Measurements from ENCODE around the gene EXOC3L1. TPM values are rescaled to one million over a fixed set of nuclear protein-coding genes. Genes with fewer than 3 reads are reported as not detected.

The EXOC3L1 gene
- total and polyA plus RNA-seq, 2 donors (not counting 1 experiment from before 2014, with no cell fraction given), result 0.09 to 0.33 TPM

GRCh38 chr16:67215706-67216105 lies 25.8 kb upstream of the EXOC3L1 start:
- no peaks in the 10 kb centered on the region for H4K20me1 ChIP-seq (ENCODE audit: control insufficient read depth, extremely low read depth, insufficient read depth, low read length)
- H3K4me1 ChIP-seq (ENCODE audit: control insufficient read depth, extremely low read depth, insufficient read depth, low read length), result peaks cover 6% of the 10 kb centered on the region
- no peaks in the 10 kb centered on the region for H3K36me3 ChIP-seq (ENCODE audit: control insufficient read depth, insufficient read depth, low read length)
- H3K27ac ChIP-seq (ENCODE audit: insufficient read depth, low read length), result no peak overlapping the region
- DNase-seq (ENCODE audit: low read depth in 2 of 2), result no peak
- no peak overlapping the region for H3K4me3 ChIP-seq (replicated peaks in 1 of 4; ENCODE audit: control extremely low read depth in 1 of 4, insufficient read depth in 1 of 4, low read depth in 3 of 4, low read length in 4 of 4)
- no peak overlapping the region for H2AFZ ChIP-seq (ENCODE audit: low read length)
- no peak overlapping the region for H3K9ac ChIP-seq (ENCODE audit: insufficient read depth, low read length)
- no peaks in the 10 kb centered on the region for H3K9me3 ChIP-seq (ENCODE audit: control insufficient read depth, insufficient read depth, low read depth, low read length)
- H3K4me2 ChIP-seq (ENCODE audit: extremely low read depth, insufficient read depth, low read length), result no peak overlapping the region
- TF ChIP-seq EZH2 (IDR thresholded peaks at IDR 0.05; ENCODE audit: low read length, missing control alignments), result no peak
- no peak for TF ChIP-seq CTCF (conservative IDR thresholded peaks at IDR 0.05 in 1 of 2, IDR thresholded peaks at IDR 0.05 in 1 of 2; ENCODE audit: low read depth in 1 of 2, low read length in 2 of 2)
- no peaks in the 10 kb centered on the region for H3K27me3 ChIP-seq (ENCODE audit: control insufficient read depth, insufficient read depth, low read length)
- no peaks in the 10 kb centered on the region for H3K79me2 ChIP-seq (ENCODE audit: control insufficient read depth, insufficient read depth, low read length)

DNA sequence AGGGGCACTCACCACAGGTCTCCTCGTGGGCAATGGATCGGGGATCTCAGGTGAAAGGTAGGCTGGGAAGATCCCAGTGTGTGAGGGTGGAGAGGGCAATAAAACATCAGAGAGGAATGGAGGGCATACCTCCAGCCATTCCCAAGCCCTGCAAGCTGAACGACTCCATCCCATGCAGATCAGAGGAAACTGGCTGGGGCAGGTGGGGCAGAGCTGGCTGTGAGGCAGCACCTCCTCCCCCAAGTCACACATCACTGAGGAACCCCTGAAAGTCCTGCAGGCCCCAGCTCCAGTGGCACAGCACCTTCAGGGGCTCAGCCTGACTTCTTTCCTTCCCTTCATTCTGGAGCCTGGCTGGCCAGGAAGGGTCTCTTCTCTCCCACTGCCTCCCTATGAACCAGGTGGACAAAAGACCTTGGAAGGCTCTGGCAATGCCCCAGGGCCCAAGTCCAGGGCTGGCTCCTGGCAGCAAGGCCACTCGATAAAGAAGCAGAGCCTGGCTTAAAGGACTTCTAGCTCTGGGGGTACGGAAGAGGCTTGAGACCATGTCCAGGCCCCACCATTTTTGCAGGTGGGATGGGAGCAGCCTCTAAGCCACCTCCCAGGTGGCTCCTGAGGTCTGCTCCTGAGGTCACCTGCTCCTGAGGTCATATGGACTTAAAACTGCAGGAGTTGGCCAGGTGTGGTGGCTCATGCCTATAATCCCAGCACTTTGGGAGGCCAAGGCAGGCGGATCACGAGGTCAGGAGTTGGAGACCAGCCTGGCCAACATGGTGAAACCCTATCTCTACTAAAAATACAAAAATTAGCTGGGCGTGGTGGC lies 23.5 kb upstream of the EXOC3L1 start:
- H4K20me1 ChIP-seq (ENCODE audit: control insufficient read depth, extremely low read depth, insufficient read depth, low read length), result no peaks in the 10 kb centered on the region
- no peaks in the 10 kb centered on the region for H3K79me2 ChIP-seq (ENCODE audit: control insufficient read depth, insufficient read depth, low read length)
- H3K9ac ChIP-seq (ENCODE audit: insufficient read depth, low read length), result no peak overlapping the region
- DNase-seq (ENCODE audit: low read depth in 2 of 2), result no peak
- H3K4me3 ChIP-seq (replicated peaks in 1 of 4; ENCODE audit: control extremely low read depth in 1 of 4, insufficient read depth in 1 of 4, low read depth in 3 of 4, low read length in 4 of 4), result no peak overlapping the region
- no peaks in the 10 kb centered on the region for H3K36me3 ChIP-seq (ENCODE audit: control insufficient read depth, insufficient read depth, low read length)
- H3K27me3 ChIP-seq (ENCODE audit: control insufficient read depth, insufficient read depth, low read length), result no peaks in the 10 kb centered on the region
- no peak overlapping the region for H3K4me2 ChIP-seq (ENCODE audit: extremely low read depth, insufficient read depth, low read length)
- H3K27ac ChIP-seq (ENCODE audit: insufficient read depth, low read length), result no peak overlapping the region
- no peaks in the 10 kb centered on the region for H3K9me3 ChIP-seq (ENCODE audit: control insufficient read depth, insufficient read depth, low read depth, low read length)
- peaks cover 6% of the 10 kb centered on the region for H3K4me1 ChIP-seq (ENCODE audit: control insufficient read depth, extremely low read depth, insufficient read depth, low read length)
- H2AFZ ChIP-seq (ENCODE audit: low read length), result no peak overlapping the region
- TF ChIP-seq CTCF (conservative IDR thresholded peaks at IDR 0.05 in 1 of 2, IDR thresholded peaks at IDR 0.05 in 1 of 2; ENCODE audit: low read depth in 1 of 2, low read length in 2 of 2) (no peak), EZH2 (IDR thresholded peaks at IDR 0.05; ENCODE audit: low read length, missing control alignments) (no peak)

GRCh38 chr16:67212766-67213165 lies 22.8 kb upstream of the EXOC3L1 start:
- Histone ChIP-seq H3K27me3 (ENCODE audit: control insufficient read depth, insufficient read depth, low read length) (no peaks in the 10 kb centered on the region), H4K20me1 (ENCODE audit: control insufficient read depth, extremely low read depth, insufficient read depth, low read length) (no peaks in the 10 kb centered on the region), H2AFZ (ENCODE audit: low read length) (no peak overlapping the region), H3K36me3 (ENCODE audit: control insufficient read depth, insufficient read depth, low read length) (no peaks in the 10 kb centered on the region), H3K79me2 (ENCODE audit: control insufficient read depth, insufficient read depth, low read length) (no peaks in the 10 kb centered on the region), H3K9ac (ENCODE audit: insufficient read depth, low read length) (no peak overlapping the region), H3K4me1 (ENCODE audit: control insufficient read depth, extremely low read depth, insufficient read depth, low read length) (peaks cover 11% of the 10 kb centered on the region), H3K9me3 (ENCODE audit: control insufficient read depth, insufficient read depth, low read depth, low read length) (no peaks in the 10 kb centered on the region), H3K4me3 (replicated peaks in 1 of 4; ENCODE audit: control extremely low read depth in 1 of 4, insufficient read depth in 1 of 4, low read depth in 3 of 4, low read length in 4 of 4) (no peak overlapping the region), H3K27ac (ENCODE audit: insufficient read depth, low read length) (no peak overlapping the region), H3K4me2 (ENCODE audit: extremely low read depth, insufficient read depth, low read length) (no peak overlapping the region)
- TF ChIP-seq EZH2 (IDR thresholded peaks at IDR 0.05; ENCODE audit: low read length, missing control alignments) (no peak), CTCF (conservative IDR thresholded peaks at IDR 0.05 in 1 of 2, IDR thresholded peaks at IDR 0.05 in 1 of 2; ENCODE audit: low read depth in 1 of 2, low read length in 2 of 2) (no peak)
- no peak for DNase-seq (ENCODE audit: low read depth in 2 of 2)

Measured in fibroblast of lung (primary cell).